ENCODE results near the gene EZH2.

DNA sequence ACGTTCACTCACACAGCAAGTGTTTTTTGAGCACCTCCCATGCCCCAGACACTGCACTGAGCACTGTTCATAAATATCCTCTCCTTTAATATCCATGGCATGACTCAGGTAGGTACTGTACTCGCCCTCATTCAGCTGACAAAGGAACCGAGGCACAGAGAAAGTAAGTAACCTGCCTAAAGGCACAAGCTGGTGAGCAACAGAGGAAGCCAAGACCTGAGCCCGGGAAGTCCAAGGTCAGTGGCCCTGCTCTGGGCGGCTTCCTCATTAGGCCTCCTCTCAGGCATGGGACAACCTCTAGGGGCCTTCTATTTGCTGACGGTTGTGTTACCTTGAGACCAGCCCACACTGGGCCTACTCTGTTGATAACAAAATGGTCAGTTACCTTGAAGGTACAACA, 45.1 kb upstream of the EZH2 start:
- TF ChIP-seq POLR2A (IDR thresholded peaks at IDR 0.05) (no peak), POLR2AphosphoS5 (IDR thresholded peaks at IDR 0.05) (no peak)
- TF ChIP-seq, protein P1, sequence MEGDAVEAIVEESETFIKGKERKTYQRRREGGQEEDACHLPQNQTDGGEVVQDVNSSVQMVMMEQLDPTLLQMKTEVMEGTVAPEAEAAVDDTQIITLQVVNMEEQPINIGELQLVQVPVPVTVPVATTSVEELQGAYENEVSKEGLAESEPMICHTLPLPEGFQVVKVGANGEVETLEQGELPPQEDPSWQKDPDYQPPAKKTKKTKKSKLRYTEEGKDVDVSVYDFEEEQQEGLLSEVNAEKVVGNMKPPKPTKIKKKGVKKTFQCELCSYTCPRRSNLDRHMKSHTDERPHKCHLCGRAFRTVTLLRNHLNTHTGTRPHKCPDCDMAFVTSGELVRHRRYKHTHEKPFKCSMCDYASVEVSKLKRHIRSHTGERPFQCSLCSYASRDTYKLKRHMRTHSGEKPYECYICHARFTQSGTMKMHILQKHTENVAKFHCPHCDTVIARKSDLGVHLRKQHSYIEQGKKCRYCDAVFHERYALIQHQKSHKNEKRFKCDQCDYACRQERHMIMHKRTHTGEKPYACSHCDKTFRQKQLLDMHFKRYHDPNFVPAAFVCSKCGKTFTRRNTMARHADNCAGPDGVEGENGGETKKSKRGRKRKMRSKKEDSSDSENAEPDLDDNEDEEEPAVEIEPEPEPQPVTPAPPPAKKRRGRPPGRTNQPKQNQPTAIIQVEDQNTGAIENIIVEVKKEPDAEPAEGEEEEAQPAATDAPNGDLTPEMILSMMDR (IDR thresholded peaks at IDR 0.05) = no peak

Measured in transverse colon (tissue), 4 donors.